NCI-H146 treated with DMSO at 0.1 percent for 48 hours (cell line): Measurements from ENCODE around the gene ATG5.
"Not testable (repeated sequence)": the region's sequence is repeated elsewhere in the genome, so short reads cannot be mapped to it uniquely, and the experiment has no call there.

Experiments used
- DNase-seq: peaks from one replicate; lab custom pipeline; 2025; ENCODE audit not compliant: unreplicated experiment; lab: John Stamatoyannopoulos, UW

The ATG5 gene

GRCh38 chr6:106315765-106316374 is 9.7 kb downstream of the ATG5 start:
- DNase-seq = no peak

- DNase-seq = no peak
Observed at GRCh38 chr6:106309766-106310373, 15.7 kb downstream of the ATG5 start.

- DNase-seq = no peak
Observed at GRCh38 chr6:106308985-106309384, 16.6 kb downstream of the ATG5 start.

GRCh38 chr6:106305740-106306139 is 19.8 kb downstream of the ATG5 start:
- no peak for DNase-seq

GRCh38 chr6:106300944-106301343 is 24.6 kb downstream of the ATG5 start:
- DNase-seq = no peak

- no peak for DNase-seq
Observed at GRCh38 chr6:106300020-106300780, 25.4 kb downstream of the ATG5 start.

GRCh38 chr6:106293116-106293515 is 32.4 kb downstream of the ATG5 start:
- DNase-seq = no peak

GRCh38 chr6:106290954-106291353 is 34.6 kb downstream of the ATG5 start:
- DNase-seq = no peak

GRCh38 chr6:106290032-106290431 is 35.5 kb downstream of the ATG5 start:
- no peak for DNase-seq

- DNase-seq = no peak
Observed at GRCh38 chr6:106287215-106287614, 38.3 kb downstream of the ATG5 start.

GRCh38 chr6:106286746-106287145 is 38.8 kb downstream of the ATG5 start:
- no peak for DNase-seq

- no peak for DNase-seq
Observed at GRCh38 chr6:106283481-106283880, 42.1 kb downstream of the ATG5 start.

- DNase-seq = no peak
Observed at GRCh38 chr6:106281661-106282060, 43.9 kb downstream of the ATG5 start.

- DNase-seq = no peak
Observed at GRCh38 chr6:106281088-106281487, 44.5 kb downstream of the ATG5 start.

GRCh38 chr6:106279179-106279578 is 46.4 kb downstream of the ATG5 start:
- no peak for DNase-seq

- no peak for DNase-seq
Observed at GRCh38 chr6:106275692-106276091, 49.9 kb downstream of the ATG5 start.

- DNase-seq = no peak
Observed at GRCh38 chr6:106273087-106273486, 52.5 kb downstream of the ATG5 start.

GRCh38 chr6:106272287-106272686 is 53.3 kb downstream of the ATG5 start:
- no peak for DNase-seq

- DNase-seq = no peak
Observed at GRCh38 chr6:106270414-106270813, 55.1 kb downstream of the ATG5 start.

- DNase-seq = not testable (repeated sequence)
Observed at GRCh38 chr6:106269268-106269919, 56.2 kb downstream of the ATG5 start.

GRCh38 chr6:106268500-106268899 is 57.1 kb downstream of the ATG5 start:
- not testable (repeated sequence) for DNase-seq

- not testable (repeated sequence) for DNase-seq
Observed at GRCh38 chr6:106264433-106264832, 61.1 kb downstream of the ATG5 start.
